Measurements from ENCODE around the gene DBH. TPM values are rescaled to one million over a fixed set of nuclear protein-coding genes. Genes with fewer than 3 reads are reported as not detected.

DBH gene
- total RNA-seq, 1 donor, result not detected

DNA sequence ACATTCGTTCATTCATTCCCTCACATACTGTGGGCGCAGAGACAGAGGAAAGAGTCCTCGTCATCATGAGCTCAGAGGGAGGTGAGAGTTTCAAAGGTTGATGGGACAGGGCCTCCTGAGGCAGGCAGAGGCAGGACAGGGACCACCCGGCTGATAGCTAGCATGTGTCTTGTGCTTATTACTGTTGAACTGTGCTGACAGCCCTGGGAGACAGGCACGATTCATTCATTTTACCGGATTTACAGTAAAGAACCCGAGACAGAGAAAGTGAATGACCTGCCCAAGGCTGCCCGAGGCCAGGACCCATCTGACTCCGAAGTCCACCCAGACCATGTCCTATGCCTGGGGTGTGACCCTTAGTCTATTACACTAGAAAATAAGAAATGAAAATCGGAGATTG, 22.1 kb upstream of the DBH start:
- DNase-seq (ENCODE audit: low read depth), result no peak

DNA sequence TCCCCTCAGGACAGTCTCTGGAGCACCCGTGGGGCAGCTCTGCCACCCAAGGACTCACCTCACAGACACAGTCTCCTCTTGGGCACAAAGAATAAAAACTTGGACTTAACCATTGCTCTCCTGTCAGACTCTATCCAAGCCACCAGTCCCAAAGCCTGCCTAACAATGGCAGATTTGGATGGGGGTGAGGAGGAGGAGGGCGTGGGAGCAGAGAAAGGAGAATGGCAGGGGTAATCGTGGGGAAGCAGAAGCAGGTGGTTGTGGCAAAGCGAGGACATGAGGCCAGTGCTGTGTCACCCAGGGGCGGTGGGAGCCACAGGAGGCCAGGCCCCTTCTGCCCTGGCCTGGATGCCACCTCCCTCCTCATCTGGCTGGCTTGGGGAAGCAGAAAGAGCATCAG, 21.5 kb upstream of the DBH start:
- no peak for TF ChIP-seq CTCF (IDR thresholded peaks at IDR 0.05; ENCODE audit: insufficient read depth, low read length)

More for the DNA sequence above, 22.1 kb upstream of the DBH start:
- H3K4me3 ChIP-seq (ENCODE audit: low read depth, low read length), result no peak overlapping the region
- no peak for TF ChIP-seq CTCF (IDR thresholded peaks at IDR 0.05; ENCODE audit: insufficient read depth, low read length)

GRCh38 chr9:133615186-133615585, 21.0 kb upstream of the DBH start:
- DNase-seq (ENCODE audit: low read depth), result no peak
- no peak overlapping the region for H3K4me3 ChIP-seq (ENCODE audit: low read depth, low read length)
- no peak for TF ChIP-seq CTCF (IDR thresholded peaks at IDR 0.05; ENCODE audit: insufficient read depth, low read length)

More for the DNA sequence above, 21.5 kb upstream of the DBH start:
- no peak overlapping the region for H3K4me3 ChIP-seq (ENCODE audit: low read depth, low read length)
- DNase-seq (ENCODE audit: low read depth), result no peak

DNA sequence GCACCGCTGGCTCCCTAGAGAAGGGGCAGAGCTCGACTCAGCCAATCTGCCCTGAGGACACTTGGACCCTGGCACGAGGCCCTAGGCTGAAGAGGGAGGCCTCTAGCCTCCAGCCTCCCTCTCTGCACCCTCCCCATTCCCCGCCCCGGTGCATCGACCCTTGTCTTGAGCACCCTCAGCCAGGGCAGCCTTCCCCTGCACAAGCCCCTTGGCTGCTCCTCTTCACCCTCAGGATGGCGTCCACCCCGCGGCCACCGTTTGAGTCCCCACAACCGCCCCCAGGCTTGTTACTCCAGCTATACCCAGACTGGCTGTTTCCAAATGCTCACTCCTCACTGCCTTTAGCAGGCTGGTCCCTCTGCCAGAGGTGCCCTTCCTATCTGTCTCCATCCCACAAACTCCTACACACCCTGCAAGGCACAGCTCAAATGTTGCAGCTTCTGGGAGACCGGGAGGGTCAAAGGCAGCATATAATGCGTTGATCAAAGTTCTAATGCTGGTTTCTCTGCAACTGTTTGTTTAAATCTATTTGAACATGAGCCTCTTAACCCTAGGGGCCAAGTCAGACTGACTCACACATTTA, 20.5 kb upstream of the DBH start:
- no peak for DNase-seq (ENCODE audit: low read depth)
- no peak overlapping the region for H3K4me3 ChIP-seq (ENCODE audit: low read depth, low read length)
- TF ChIP-seq CTCF (IDR thresholded peaks at IDR 0.05; ENCODE audit: insufficient read depth, low read length), result no peak

DNA sequence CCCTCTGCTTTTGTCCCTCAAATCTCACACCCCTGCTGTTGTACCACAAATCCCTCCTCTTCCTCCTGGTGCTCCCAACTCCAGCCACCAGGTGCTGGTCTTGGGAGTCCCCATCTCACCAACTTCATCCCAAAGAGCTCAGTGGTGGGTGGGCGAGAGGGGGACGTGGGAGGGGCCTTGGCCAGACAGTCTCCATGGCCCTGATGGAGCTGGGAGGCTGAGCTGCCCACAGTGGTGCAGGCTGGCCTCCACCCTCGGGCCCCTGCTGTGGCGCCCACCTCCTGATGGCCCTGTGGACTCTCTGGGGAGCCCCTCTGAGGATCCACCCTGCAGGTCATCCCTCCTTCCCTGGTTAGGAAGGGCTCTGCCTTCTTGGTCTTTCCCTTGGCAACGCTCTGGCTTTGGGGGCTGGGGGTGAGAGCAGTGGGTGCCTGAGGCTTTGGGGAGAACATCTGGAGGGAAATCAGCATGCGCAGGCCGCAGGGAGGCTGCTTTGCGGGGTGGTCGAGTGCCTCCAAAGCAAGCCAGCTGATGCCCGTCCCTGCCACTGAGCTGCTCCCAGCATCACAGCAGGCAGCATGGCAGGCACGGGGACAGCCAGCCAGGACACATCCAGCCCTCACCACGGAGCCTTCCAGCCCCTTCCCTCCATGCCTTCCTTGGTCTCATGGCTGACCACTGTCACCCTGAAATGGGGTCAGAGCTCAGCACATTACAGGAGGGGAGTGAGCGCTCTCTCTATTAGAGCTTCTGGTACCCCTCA, 19.3 kb upstream of the DBH start:
- no peak for DNase-seq (ENCODE audit: low read depth)
- H3K4me3 ChIP-seq (ENCODE audit: low read depth, low read length), result no peak overlapping the region
- no peak for TF ChIP-seq CTCF (IDR thresholded peaks at IDR 0.05; ENCODE audit: insufficient read depth, low read length)

DNA sequence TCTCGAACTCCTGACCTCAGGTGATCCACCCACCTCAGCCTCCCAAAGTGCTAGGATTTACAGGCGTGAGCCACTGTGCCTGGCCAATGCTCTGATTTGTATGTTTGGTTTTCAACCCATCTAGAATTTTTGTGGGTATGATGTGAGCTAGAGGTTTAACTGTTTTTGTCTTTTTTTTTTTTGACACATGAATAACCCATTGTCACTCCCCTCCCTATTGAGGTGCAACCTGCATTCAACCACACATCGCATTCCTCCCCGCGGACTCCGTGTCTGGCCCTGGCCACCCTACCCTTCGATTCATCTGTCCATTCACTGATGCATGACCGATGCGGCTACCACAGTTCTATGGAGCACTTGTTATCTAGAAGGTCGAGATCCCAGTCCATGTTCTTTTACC, 17.4 kb upstream of the DBH start:
- no peak for TF ChIP-seq CTCF (IDR thresholded peaks at IDR 0.05; ENCODE audit: insufficient read depth, low read length)
- H3K4me3 ChIP-seq (ENCODE audit: low read depth, low read length), result no peak overlapping the region
- no peak for DNase-seq (ENCODE audit: low read depth)
